AG04449 (cell line): Measurements from ENCODE around the gene PNO1.

ENCODE experiments used
- CTCF ChIA-PET: fragments of 350-600 bp; formaldehyde crosslinking; extraction: SDS; loops from one replicate; lab custom pipeline; 2021; ENCODE audit warnings: antibody characterized with exemption; lab: Yijun Ruan, JAX
- POLR2A ChIA-PET: fragments of 400-600, 350-600 bp; formaldehyde crosslinking; extraction: SDS; loops from one replicate; lab custom pipeline; 2020; ENCODE audit warnings: antibody characterized with exemption, inconsistent platforms; lab: Yijun Ruan, JAX
- DNase-seq: peaks from one replicate; pipeline ENCODE4 v3.0.0-alpha.2; 2010; ENCODE audit warnings: low read depth, low spot score
- H3K4me3 ChIP-seq: 2 replicates; pipeline ENCODE4 v1.5.1; 2011; ENCODE audit warnings: low read depth, mild to moderate bottlenecking, control low read depth, low read length
- TF ChIP-seq, protein P1 (sequence below): IDR thresholded peaks from one replicate; pipeline ENCODE4 v1.5.1; 2011; ENCODE audit warnings: mild to moderate bottlenecking, moderate library complexity, low read length, control low read depth, inconsistent platforms; ENCODE audit not compliant: insufficient read depth; ENCODE audit errors: missing control alignments

PNO1 gene

DNA sequence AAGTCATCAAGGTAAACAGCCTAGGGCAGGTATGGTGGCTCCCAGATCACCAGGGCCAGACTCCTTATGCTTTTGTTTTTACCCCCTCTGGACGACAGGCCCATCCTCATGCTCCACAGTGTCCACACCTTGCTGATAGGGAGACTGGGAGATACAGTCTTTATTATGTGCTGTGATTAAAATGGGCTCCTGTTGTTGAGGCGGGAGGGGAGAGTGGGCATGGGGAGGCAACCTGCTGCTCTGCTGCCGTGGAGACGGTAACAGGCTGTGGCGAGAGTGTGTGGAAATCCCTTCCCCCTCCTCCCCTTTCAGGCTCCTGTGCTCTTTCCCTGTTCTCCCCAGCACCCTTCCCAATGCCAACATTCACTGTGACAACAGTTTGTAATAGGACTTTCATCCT, 38.2 kb upstream of the PNO1 start:
- H3K4me3 ChIP-seq, result no peak overlapping the region
- POLR2A ChIA-PET, result no interaction called here
- no peak for DNase-seq
- TF ChIP-seq, protein P1, sequence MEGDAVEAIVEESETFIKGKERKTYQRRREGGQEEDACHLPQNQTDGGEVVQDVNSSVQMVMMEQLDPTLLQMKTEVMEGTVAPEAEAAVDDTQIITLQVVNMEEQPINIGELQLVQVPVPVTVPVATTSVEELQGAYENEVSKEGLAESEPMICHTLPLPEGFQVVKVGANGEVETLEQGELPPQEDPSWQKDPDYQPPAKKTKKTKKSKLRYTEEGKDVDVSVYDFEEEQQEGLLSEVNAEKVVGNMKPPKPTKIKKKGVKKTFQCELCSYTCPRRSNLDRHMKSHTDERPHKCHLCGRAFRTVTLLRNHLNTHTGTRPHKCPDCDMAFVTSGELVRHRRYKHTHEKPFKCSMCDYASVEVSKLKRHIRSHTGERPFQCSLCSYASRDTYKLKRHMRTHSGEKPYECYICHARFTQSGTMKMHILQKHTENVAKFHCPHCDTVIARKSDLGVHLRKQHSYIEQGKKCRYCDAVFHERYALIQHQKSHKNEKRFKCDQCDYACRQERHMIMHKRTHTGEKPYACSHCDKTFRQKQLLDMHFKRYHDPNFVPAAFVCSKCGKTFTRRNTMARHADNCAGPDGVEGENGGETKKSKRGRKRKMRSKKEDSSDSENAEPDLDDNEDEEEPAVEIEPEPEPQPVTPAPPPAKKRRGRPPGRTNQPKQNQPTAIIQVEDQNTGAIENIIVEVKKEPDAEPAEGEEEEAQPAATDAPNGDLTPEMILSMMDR, result no peak
- CTCF ChIA-PET, result interaction anchor here (0.9 to 7.0 kb wide), 9 partner anchors 10 to 322 kb away, joined by 3 to 126 read pairs (median 5); no protein-coding TSS in a partner anchor

DNA sequence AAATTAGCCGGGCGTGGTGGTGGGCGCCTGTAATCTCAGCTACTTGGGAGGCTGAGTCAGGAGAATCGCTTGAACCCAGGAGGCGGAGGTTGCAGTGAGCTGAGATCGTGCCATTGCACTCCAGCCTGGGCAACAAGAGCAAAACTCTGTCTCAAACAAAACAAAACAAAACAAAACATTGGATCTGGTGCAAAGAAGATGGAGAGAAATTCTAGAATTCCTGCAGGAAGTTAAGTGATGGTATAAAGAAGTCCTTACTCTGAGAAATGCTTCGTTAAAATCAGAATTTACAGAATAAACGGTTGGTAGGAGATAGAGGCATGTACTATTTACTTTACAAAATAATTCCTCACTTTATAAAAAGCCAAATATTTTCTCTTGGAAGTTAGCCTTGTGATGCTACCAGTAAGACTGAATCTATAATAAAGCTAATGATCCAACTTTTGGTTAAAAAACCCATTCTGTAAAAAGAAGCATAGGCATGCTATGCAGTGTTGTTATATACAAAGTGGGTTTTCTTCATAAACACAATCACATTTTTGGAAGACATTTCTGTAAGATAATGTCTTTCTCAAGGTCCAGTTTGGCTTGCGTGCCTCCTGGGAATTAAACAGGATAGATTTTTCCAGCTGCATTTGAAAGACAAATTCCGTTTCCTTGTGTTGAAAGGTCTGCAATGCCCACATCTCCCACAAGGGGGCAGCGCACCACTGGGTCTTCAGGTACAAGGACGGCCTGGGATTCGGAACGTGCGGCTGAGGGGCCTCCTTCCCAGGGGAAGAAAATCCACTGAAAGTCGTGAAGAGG, 35.6 kb upstream of the PNO1 start:
- ChIA-PET CTCF (interaction anchor here (0.7 to 7.0 kb wide), 48 partner anchors 9 to 351 kb away, joined by 3 to 126 read pairs (median 5); partner anchors contain the start of genes CNRIP1, PNO1 and PPP3R1), POLR2A (no interaction called here)
- TF ChIP-seq, protein P1, result peak; percentile 98
- DNase-seq, result peak; percentile 23
- H3K4me3 ChIP-seq, result no peak overlapping the region

DNA sequence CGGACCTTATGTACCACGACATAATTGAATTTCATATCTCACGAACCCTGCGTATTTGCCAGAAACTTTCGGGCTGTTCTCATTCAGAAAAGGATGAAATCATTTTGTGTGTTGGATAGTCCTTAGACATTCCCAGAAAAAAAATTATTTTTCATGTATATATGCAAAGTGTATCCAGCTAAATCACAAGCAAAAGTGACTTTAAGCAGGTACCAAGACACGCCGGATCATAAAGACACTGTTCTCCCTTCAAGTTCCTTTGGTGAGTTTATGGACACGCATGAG, 35.1 kb upstream of the PNO1 start:
- CTCF ChIA-PET, result interaction anchor here (0.7 to 7.0 kb wide), 46 partner anchors 10 to 351 kb away, joined by 3 to 126 read pairs (median 6); partner anchors contain the start of genes CNRIP1, PNO1 and PPP3R1
- H3K4me3 ChIP-seq, result no peak overlapping the region
- POLR2A ChIA-PET, result no interaction called here
- TF ChIP-seq, protein P1, result no peak
- DNase-seq, result no peak

DNA sequence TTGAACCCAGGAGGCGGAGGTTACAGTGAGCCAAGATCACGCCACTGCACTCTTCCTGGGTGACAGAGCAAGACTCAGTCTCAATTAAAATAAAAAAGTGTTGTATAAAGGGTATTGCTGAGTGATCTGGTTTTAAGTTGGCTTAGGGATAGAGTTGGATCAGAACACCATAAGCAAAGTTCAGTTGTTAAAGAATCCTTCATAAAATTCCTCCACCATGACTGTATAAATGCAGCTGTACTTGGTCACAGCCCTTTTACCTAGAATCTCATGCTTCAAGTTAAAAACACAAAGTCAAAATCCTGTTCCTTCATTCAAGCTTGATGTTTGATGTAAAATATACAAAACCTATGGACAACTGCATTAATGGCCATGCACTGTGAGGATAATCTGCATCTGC, 33.4 kb upstream of the PNO1 start:
- ChIA-PET POLR2A (interaction anchor here (0.6 kb wide), 1 partner anchor 160 kb away, joined by 3 read pairs; no protein-coding TSS in a partner anchor), CTCF (interaction anchor here (0.9 to 7.0 kb wide), 8 partner anchors 10 to 317 kb away, joined by 3 to 126 read pairs (median 19); no protein-coding TSS in a partner anchor)
- TF ChIP-seq, protein P1, result no peak
- no peak overlapping the region for H3K4me3 ChIP-seq
- DNase-seq, result no peak

DNA sequence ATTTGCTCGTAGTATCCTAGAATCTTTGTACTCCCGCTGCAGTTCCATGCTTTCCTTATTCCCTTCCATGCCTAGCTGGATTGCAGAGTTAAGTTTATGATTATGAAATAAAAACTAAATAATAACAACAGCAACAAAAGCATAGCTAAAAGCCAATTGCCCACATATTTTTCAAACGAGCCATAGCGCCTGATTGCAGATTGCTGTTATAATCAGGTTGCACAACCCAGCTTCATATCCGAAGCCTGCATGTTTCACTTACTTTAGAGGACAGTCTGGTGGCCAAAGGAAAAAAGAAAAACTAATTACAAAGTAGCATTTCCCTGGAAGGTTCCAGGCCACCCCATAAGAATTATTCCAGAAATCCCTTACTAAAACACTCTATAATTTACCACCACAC, 31.9 kb upstream of the PNO1 start:
- no peak overlapping the region for H3K4me3 ChIP-seq
- ChIA-PET CTCF (interaction anchor here (2.0 to 7.0 kb wide), 3 partner anchors 156 to 316 kb away, joined by 9 to 126 read pairs (median 113); no protein-coding TSS in a partner anchor), POLR2A (interaction anchor here (0.6 kb wide), 1 partner anchor 127 kb away, joined by 3 read pairs; the partner anchor contains the start of gene PPP3R1)
- DNase-seq, result no peak
- TF ChIP-seq, protein P1, result no peak

DNA sequence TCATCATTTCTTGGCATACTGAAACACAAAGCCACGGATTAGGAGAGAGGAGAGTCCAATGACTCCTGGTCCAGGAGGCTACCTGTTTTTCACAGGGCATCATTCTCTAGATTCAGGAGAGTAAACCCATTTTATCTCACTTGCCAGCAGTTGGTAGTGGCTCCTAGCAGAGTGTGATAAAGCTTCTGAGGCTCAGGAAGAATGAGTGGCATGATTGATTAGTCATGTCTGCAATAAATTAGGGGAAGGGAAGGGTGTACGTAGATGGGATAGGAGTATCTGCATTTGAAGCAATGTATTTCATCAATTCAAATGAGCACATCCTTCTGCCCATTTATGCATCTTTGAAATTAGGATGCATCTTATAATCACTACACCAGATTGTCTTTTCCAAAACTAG, 31.1 kb upstream of the PNO1 start:
- CTCF ChIA-PET, result interaction anchor here (7.0 kb wide), 1 partner anchor 315 kb away, joined by 113 read pairs; no protein-coding TSS in a partner anchor
- POLR2A ChIA-PET, result no interaction called here
- no peak overlapping the region for H3K4me3 ChIP-seq
- TF ChIP-seq, protein P1, result no peak
- DNase-seq, result no peak
